Fibroblast of skin of left biceps (primary cell): Measurements from ENCODE around the gene FOXO3.

ENCODE experiments used
- DNase-seq, 2 experiments: peaks; one replicate each; pipeline ENCODE4 v3.0.0-alpha.2; 2013; ENCODE audit warnings: low read depth in 2 of 2

The FOXO3 gene

DNA sequence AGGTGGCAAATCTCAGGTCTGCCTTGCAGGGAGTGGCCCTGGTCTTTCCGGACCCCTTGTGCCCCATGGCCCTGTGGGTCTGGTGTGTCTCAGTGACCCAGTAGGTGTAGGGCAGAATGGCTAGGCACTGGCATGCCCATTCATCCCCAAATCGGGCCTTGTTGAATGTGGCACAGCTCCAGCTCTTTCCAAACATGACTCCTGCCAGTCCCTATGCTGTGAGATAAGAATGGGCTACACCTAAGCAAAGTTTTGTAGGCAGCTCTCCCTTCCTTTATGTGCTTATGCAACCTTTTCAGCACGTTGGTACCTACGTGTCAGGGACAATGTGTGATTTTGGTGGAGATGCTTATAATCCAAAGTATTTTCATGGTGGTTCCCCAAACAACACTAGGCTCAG, 33.9 kb downstream of the FOXO3 start:
- DNase-seq: no peak

DNA sequence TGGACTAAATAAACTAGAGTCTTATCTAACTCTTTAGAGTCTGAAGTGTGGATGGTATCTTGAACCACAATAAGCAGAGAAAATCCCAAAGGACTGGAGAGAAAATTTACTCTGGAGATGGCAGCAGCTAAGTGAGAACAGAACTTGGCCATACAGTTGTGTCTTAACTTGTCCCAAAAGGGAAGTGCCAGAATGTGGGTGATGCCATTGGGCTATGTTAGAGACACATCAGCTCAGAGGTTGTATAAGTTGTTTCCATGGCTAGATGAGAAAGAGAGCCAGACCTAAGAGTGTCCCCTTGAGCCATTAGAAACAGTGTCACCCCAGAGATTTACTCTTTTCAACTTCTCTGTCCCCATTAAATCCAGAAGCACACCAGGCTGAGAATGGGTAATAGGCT, 36.2 kb downstream of the FOXO3 start:
- DNase-seq: no peak

DNA sequence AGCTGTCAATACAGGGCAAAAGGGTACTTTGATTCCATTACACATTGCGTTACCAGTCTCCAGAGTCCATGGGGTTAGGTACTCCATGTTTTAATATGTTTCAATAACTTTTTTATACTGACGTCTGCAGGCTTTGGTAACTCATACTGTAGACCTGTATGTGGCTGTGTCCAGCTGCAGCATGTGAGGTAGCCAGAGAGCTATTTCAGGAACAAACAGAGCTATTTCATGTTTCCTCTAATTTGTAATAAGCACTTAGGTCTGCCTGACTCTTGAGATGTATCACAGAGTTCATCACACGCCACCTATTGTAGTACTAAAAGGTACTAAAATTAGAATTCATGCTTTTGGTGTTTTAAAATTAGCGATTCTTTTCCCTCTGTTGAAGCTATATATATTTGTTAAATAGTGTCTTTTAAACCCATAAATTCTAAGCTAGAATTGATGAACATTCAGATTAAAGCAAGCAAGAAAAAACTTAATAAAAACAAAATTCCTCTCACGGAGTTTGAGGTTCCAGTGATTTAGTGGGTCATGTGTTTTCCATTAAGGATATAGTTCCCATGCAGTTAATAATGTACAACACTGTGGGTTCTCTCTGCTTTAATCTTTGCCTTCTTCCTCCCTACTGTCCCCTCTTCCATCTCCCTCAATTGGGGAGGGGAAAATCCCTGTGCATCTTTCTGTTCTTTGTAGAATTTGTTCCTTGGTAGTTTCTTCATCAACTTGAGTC, 37.0 kb downstream of the FOXO3 start:
- DNase-seq: no peak

DNA sequence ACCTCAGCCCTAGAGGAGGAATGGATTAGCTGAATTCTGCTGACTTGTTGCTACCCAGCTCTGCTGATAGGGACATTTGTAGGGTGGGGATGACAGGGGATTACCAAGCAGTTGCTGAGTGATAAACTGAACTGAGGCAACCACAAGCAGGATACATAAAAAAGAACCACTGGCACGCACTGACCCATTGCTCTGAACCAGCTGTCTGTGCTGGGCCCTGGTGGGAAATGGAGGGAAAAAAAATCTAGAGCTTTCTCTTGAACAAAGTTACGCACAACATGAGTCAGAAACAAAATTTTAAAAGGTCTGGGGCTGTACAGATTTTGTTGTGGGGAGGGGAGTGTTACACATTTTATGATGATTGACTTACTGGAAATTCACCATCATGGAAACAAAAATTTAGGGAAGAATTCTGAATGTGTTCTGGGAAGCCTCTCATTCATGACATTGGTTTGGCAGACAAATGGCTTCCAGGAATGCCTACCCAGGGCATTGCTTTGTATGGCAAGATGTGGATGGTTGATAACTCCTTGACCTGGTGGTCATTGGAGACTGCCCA, 37.7 kb downstream of the FOXO3 start:
- no peak for DNase-seq

DNA sequence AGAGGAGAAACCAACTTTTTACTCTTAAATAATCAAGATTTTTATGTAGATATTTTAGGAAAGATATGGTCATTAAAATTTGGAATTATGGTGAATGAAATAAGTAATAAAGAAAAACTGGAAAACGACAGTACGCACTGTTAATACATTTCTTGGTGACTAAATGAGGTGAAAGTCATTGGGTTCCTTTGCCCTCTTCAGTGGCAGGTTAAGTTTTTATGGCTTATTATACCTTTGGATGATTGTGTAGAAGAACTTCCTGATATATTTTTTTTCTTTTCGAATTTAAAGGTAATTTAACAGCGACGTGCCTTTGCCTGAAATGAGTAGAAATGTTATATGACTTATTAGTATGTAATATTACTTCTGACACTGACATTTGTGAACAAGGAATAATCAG, 43.4 kb downstream of the FOXO3 start:
- DNase-seq: no peak

DNA sequence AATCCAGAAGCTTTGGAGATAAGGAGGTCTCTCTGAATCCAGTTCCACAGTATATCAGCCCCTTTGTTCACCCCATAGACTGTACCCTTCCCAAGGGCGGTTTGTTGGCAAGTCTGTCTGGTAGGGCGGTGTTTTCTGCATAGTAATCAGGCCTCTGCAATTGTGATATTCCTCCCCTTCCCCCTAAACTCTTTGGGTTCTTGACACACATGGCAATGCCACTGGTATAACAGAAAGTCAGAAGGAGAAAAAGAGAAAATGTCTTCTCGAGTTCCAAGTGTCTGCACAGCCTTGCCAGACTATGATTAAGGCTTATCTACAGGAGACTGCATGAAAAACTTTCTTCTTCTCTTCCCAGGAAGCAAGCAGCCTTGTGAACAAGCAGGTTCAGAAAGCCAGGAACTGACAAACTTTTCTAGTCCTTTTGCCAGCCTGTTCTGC, 45.6 kb downstream of the FOXO3 start:
- DNase-seq: no peak

DNA sequence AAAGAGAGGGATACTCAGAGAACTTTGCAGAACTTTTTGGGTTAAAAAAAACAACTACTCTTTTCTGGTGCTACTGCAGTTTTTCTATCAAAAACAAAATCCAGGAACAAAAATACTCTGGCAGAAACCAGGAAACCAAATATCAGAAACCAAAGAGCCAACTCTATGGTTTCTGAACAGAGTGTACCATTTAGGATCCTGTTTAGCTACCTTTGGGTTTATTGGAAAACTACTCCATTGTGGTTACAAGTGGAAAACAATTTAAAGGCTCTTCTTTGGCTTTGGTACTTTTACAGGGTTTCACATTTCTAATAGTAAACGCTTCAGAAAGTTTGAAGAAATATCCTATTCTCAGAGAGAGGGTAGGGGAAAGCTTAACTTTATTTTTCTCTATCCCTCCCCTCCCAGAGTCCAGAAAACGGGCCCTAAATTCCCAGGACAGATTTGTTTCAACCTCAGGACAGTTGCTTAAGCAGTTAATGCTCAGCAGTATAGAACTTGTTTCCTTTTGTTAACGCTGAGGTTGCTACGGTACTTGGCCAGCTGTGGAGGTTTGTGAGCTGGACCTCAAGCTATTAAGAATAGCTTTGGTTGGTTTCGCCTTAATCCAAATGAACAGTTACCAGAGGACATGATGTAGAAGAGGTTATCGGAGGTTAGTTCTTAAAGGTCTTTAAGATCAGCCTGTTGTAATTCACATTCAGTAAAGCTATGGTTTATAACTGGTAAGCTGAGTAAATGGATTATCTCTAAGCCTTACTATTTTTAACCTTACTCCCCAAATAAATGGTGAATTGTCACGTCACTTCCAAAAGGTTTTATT, 47.9 kb downstream of the FOXO3 start:
- DNase-seq: no peak

DNA sequence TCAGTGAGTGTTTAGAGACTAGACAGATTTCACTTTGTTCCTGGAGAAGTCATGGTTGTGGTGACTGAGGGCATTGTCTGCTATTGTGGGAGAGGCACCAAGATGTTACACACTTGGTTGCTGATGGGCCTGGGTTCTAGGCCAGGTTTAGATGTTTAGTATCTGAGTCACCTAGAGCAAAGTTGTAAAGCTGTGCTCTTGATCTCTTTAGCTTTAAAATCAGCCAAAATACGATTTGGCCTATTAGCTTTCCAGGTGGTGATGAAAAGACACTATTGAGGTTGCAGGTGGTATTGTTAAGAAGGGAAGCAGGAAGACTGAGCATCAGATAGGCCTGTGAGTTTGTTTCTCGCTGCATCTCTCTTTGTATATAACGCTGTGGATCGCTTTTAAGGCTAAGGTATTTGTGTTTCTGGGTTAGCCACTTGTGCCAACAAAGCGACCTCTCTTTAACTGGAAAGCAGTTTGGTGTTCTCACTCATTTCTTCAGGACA, 48.6 kb downstream of the FOXO3 start:
- no peak for DNase-seq

DNA sequence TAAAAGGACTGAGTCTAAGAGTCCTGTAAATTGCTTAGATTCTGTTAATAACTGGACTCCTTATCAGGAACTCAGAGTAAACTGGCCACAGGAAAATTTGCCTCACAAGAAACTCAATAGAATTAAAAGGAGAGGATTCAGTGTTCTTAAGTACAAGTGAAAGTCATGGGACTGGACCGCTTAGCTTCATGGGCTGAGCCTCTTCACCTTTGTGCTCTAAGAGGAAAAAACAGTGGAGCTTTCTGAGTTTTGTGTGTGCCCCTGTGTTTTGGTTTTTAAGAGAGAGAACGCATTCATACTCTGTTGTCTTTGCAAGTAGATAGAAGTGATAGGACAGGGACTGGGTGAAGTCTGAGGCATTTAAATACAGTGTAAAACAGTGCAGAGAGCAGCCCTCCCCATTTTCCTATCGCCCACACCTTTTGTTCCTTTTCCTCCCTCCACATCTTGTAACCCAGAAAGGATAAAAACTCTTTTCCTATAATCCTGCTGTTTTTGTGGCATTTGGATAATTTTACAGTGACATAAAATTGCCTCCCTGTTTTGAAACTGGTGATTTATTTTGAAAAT, 49.6 kb downstream of the FOXO3 start:
- DNase-seq: no peak

DNA sequence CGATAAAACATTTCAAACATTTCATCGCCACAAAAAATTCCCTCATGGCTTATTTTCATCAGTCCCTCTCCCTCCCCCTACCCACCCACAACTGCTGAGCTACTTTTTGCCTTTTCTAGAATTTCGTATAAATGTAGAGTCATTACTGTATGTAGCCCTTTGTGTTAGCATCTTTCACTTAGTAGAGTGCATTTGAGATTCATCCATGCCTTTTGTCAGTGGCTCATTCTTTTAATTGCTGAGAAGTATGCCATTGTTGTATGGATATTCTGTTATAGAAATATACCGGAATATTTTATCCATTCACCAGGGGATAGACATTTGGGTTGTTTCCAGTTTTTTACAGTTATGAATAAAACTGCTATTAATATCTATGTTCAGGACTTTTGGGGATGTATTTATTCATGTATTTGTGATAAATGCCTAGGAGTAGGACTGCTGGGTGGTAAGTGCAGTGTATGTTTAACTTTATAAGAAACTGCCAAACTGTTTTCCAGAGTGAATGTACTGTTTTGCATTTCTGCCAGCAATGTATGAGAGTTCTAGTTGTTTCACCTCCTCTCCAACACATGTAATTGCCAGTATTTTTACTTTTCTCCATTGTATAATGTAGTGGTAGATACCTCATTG, 50.4 kb downstream of the FOXO3 start:
- DNase-seq: no peak

DNA sequence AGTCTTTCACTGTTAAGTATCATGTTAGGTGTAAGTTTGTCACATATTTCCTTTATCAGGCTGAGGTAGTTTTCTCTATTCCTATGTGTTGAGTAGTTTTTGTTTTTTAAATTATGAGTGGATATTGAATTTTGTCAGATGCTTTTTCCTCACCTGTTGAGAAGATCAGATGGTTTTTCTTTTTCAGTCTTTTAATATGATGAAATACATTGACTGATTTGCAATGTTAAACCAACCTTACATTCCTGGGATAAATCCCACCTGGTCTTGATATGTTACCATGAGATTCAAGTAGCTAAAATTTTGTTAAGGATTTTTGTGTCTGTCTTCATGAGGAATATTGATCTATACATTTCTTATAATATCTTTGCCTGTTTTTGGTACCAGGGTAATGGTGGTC, 52.1 kb downstream of the FOXO3 start:
- no peak for DNase-seq

DNA sequence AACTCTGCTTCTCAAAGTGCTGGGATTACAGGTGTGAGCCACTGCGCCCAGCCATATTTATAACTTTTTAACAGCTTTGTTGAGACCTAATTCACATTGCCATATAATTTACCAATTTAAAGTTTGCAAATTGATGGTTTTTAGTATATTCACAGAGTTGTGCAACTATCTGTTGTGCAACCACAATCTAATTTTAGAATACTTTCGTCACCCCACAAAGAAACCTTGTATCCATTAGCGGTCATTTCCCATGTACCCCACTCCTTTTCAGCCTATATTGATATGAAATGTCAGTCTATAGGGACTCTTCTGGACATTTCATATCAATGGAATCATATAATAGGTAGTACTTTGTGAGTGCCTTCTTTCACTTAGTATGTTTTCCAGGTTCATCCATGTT, 55.8 kb downstream of the FOXO3 start:
- DNase-seq: no peak

DNA sequence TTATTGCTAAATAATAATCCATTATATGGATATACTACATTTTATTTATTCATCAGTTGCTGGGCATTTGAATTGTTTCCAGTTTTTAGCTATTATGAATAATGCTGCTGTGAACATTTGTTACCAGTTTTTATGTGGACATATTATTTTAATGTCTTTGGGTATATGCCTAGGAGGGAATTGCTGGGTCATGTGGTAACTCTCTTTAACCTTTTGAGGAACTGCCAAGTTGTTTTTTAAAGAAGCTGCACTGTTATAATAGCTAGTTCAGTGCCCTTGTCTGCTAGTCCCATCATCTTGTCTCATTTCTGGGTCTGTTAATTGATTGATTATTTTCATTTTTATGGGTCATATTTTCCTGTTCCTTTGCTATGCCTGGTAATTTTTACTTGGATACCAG, 56.3 kb downstream of the FOXO3 start:
- DNase-seq: no peak

DNA sequence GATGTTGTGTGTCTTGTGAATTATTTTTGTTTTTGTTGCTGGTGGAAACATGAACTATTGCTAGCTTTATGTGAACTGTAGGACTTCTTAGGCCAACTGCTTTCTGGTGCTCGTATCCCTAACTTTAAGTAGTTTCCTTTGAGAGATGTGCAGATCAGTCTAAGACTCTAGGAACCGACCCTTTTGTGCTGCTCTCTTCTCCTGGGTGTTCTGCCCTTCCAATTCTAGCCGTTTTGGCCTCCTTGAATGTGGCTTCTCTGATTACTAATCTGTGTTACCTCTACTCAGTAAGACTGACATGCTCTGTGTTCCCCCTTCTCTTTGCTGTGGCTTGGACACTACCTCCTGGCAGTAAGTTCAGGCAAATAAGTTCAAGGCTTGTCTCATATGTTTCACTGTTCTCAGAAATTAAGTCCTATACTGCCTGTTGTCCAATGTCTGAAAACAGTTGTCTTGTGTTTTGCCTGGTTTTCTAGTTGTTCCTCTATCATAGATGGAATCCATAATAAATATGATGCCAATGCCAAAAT, 58.0 kb downstream of the FOXO3 start:
- DNase-seq: no peak

DNA sequence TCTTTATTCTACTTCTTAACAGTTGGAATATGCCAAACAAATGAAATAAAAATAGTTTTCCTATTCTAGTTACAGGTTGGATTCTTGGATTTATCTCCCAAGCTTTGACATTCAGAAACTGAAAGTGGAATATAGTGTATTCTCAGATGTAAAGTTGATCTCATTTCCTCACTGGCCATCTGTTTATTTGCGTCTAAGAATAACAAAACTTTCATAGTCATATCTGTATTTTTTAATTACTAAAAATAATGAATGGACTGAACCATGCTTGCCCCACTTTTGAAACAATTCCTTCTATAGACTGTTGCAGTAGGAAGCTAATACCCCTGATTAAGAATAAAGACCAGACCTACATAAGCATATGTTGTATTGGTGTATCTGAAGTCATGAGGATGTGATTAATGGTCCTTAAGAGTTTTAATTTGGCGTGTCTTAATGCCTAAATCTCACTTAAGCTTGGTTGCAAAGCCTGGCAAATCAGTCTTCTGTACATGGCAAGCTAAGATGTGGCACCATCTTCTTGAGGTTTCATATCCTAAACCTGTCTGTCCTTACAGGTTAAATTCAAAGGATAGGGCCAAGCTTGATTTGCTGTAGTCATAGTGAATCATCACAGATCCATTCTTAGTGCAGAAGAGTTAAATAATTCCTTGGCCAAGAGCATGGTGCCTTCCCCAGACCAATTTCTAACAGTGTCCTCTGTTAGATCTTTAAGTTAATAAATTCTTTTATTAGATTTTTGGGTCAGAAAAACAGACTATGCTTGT, 58.9 kb downstream of the FOXO3 start:
- DNase-seq: no peak

DNA sequence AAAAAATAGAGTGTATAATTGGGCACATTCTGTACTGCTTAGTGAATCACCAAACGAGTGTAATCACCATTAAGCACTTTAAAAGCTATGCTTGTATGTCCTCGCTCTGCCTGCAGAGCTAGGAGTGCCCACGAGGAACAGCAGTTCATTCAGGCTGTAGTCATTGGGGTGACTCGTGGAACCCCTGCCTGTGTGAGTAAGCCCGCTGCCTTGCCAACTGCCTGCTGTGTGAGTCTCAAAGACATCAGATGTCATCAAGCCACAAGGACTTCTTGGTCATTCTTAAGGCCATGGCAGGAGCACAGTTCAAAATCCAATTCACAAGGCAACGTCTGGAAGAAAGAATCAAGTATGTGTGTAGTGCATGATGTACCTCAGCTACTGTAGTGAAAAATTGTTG, 60.4 kb downstream of the FOXO3 start:
- DNase-seq: no peak

DNA sequence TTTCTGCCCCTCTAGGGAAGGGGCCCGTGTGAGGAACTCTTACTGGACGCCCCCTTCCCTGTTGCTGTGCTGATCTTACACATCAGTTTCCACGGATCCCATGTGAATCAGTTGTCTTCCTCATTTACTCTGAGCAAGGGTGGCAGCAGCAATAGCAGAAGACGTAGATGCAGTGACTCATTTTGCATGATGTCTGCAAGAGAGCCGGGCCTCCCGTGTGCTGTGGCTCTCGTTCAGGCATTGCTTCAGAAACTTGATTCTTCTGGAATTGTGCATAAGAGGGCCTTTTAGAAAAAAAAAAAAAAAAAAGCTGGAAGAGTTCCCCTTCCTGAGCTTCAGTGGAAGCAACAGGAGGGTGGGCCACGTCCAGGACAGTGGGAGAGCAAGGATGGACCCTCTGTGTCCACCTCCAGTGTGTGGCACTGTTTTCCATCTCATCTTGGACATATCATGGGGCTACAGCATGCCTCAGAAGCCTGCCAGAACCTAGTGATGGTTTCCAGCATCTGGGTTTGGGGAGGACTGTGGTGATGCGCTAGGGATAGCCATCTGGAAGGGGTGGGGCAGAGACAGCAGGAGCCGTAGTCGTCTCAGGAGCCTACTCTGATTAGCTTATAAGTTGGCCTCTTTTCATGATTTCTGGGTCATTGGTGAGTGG, 62.1 kb downstream of the FOXO3 start:
- peak; percentile 70 to 77 for DNase-seq

DNA sequence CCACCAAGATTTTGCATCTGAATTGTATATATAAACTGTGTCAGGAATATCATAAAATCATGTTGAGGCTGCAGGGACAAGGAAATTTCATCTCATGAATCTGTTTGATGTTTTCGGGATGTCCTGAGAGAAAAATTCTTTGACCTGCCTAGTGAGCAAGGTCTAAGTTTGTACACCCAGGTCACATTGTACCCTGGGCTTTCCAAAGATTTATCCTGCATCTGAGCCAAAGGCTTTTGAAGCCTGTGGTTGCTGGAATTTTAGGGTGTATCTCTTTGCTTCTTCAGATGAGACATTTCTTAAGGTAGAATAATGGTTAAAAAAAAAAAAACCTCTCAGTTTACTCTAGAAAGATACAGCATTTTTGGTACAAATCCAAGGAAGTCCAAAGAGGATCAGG, 63.3 kb downstream of the FOXO3 start:
- DNase-seq: no peak

DNA sequence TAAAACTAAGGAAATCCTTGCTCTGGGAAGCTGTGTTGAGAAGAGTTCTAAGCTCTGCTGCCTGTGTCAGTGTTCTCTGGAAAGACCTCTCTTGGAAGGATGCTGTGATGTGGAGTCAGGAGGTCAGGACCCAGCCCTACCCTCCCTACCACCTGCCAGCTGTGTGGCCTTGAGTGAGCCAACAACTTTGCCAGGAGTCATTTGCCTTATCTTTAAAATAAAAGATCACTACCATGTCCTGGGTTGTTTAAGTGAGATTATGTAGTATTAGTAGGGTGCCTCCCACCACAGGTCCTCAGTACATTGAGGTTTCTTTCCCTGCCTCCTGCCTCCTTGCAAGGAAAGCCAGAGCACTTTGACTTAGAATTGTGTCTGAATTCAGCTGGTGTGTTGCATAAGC, 64.9 kb downstream of the FOXO3 start:
- DNase-seq: no peak

DNA sequence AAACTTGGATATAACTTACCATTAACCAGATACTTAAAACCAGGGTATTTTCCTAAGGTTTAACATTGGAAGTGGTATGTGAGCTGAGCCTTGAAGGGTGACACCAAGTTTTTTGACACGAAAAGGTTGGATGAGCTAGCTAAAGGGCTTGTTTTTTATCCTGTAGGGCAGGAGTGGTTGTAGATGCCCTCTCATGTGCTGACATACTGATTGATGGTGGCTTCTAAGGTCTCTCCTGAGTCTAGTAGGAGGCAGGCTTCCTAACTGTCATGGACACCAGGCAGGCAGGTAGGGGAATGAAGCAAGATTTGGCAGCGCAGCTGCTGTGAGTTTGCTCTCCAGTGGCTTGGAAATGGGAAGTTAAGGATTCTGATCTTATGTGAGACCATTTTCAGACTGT, 66.1 kb downstream of the FOXO3 start:
- no peak for DNase-seq
